Breast epithelium (tissue), 4 donors: ENCODE measurements around the gene BAIAP3. TPM values are rescaled to one million over a fixed set of nuclear protein-coding genes. Genes with fewer than 3 reads are reported as not detected.
"Not testable (repeated sequence)": the region's sequence is repeated elsewhere in the genome, so short reads cannot be mapped to it uniquely, and the experiment has no call there.

Experiments used
- DNase-seq, 2 donors: peaks; one replicate each; pipeline ENCODE4 v3.0.0-alpha.2; 2019; ENCODE audit warnings: low spot score in 2 of 2
- H3K27ac ChIP-seq, 2 donors: fragments of 200-600 bp; sonication (generic) in 1 of 2; one replicate each; pipeline ENCODE4 v1.5.1; 2016 to 2019; ENCODE audit warnings: mild to moderate bottlenecking in 1 of 2
- H3K27me3 ChIP-seq, 2 donors: fragments of 200-600 bp; sonication (generic) in 1 of 2; one replicate each; pipeline versions ENCODE4 v1.5.1 to v1.6.0; 2017 to 2019; ENCODE audit warnings: control low read depth in 1 of 2, mild to moderate bottlenecking in 1 of 2
- H3K36me3 ChIP-seq: fragments of 200-600 bp; one replicate; pipeline ENCODE4 v1.5.1; 2019
- H3K4me1 ChIP-seq, 2 donors: fragments of 200-600 bp; sonication (generic); one replicate each; pipeline ENCODE4 v1.5.1; 2016 to 2019; ENCODE audit warnings: control low read depth in 1 of 2
- H3K4me3 ChIP-seq, 3 donors: fragments of 200-600 bp; sonication (generic); 1 replicate in 2 of 3; 2 replicates in 1 of 3; pipeline ENCODE4 v1.5.1; 2016 to 2019; ENCODE audit warnings: mild to moderate bottlenecking in 3 of 3, moderate library complexity in 2 of 3
- H3K9me3 ChIP-seq, 2 donors: fragments of 200-600 bp; sonication (generic) in 1 of 2; one replicate each; pipeline ENCODE4 v1.5.1; 2016 to 2019; ENCODE audit warnings: control low read depth in 1 of 2
- CTCF ChIP-seq, 3 donors: fragments of 450-650 bp; IDR thresholded peaks; one replicate each; pipeline ENCODE4 v1.5.1; 2016 to 2017; ENCODE audit warnings: antibody characterized with exemption in 3 of 3, mild to moderate bottlenecking in 3 of 3, moderate library complexity in 3 of 3
- POLR2A ChIP-seq: fragments of 450-650 bp; IDR thresholded peaks from one replicate; pipeline ENCODE4 v1.6.1; 2016; ENCODE audit warnings: antibody characterized with exemption, mild to moderate bottlenecking, moderate library complexity
- POLR2AphosphoS5 ChIP-seq, 3 donors: sonication (generic); formaldehyde crosslinking; IDR thresholded peaks; one replicate each; pipeline ENCODE4 v1.6.1; 2017; ENCODE audit warnings: antibody characterized with exemption in 3 of 3
- intact Hi-C: fragments of 100-400 bp; cut with DNase I; formaldehyde crosslinking; loops from one replicate; pipeline ENCODE4 v1.15.1; 2023; ENCODE audit warnings: low total_unique reads
- total RNA-seq, 3 donors: library from RNA; depleted of rRNA; stranded (reverse); fragments of >200 nt; gene quantifications; one replicate each; pipeline ENCODE4 v1.1.0, GENCODE V29; 2016

BAIAP3 gene
- total RNA-seq, 3 donors from 2014 or later = 2.7 to 8.2 (median 7.3) TPM

- Histone ChIP-seq H3K27me3 (peaks cover 6 to 43% of the 10 kb centered on the region in 2 donors), H3K27ac (no peak overlapping the region), H3K9me3 (no peaks in the 10 kb centered on the region), H3K4me1 (no peaks in the 10 kb centered on the region), H3K4me3 (no peak overlapping the region), H3K36me3 (no peaks in the 10 kb centered on the region)
- DNase-seq = no peak
- TF ChIP-seq POLR2A (no peak), CTCF (IDR thresholded peaks at IDR 0.05) (no peak), POLR2AphosphoS5 (IDR thresholded peaks at IDR 0.05) (no peak)
- intact Hi-C loops = no loop called here
Observed at GRCh38 chr16:1290860-1291575, 42.4 kb upstream of the BAIAP3 start.

- H3K9me3 ChIP-seq = no peaks in the 10 kb centered on the region
- no peak for DNase-seq
- no peak overlapping the region for H3K4me3 ChIP-seq
- H3K27ac ChIP-seq = no peak overlapping the region
- H3K4me1 ChIP-seq = no peaks in the 10 kb centered on the region
- peaks cover 6 to 38% of the 10 kb centered on the region in 2 donors for H3K27me3 ChIP-seq
- TF ChIP-seq CTCF (IDR thresholded peaks at IDR 0.05) (no peak), POLR2A (no peak), POLR2AphosphoS5 (IDR thresholded peaks at IDR 0.05) (no peak)
- H3K36me3 ChIP-seq = no peaks in the 10 kb centered on the region
- intact Hi-C loops = no loop called here
Observed at GRCh38 chr16:1291576-1291974, 41.9 kb upstream of the BAIAP3 start.

GRCh38 chr16:1292208-1292607 is 41.2 kb upstream of the BAIAP3 start:
- H3K27ac ChIP-seq, H3K36me3 ChIP-seq, H3K4me3 ChIP-seq, intact Hi-C loops, DNase-seq, H3K4me1 ChIP-seq, H3K9me3 ChIP-seq: not testable (repeated sequence)
- H3K27me3 ChIP-seq = peaks cover 6 to 35% of the 10 kb centered on the region in 2 donors

GRCh38 chr16:1292808-1293207 is 40.6 kb upstream of the BAIAP3 start:
- DNase-seq, H3K9me3 ChIP-seq, H3K36me3 ChIP-seq, H3K4me3 ChIP-seq, H3K4me1 ChIP-seq, intact Hi-C loops, H3K27ac ChIP-seq: not testable (repeated sequence)
- H3K27me3 ChIP-seq = peaks cover 6 to 35% of the 10 kb centered on the region in 2 donors

- Histone ChIP-seq H3K27me3 (peaks cover under 1 to 22% of the 10 kb centered on the region in 2 donors), H3K36me3 (no peaks in the 10 kb centered on the region)
- no peak for DNase-seq
Observed at GRCh38 chr16:1293921-1294656, 39.4 kb upstream of the BAIAP3 start.

More at GRCh38 chr16:1293921-1294656, 39.4 kb upstream of the BAIAP3 start:
- Histone ChIP-seq H3K4me1 (no peaks in the 10 kb centered on the region), H3K4me3 (no peak overlapping the region), H3K9me3 (no peaks in the 10 kb centered on the region), H3K27ac (no peak overlapping the region)
- TF ChIP-seq CTCF (IDR thresholded peaks at IDR 0.05) = no peak
- TF ChIP-seq POLR2A = no peak
- TF ChIP-seq POLR2AphosphoS5 (IDR thresholded peaks at IDR 0.05) = no peak
- intact Hi-C loops = no loop called here
